ENCODE results near the gene PAH. TPM values are rescaled to one million over a fixed set of nuclear protein-coding genes. Genes with fewer than 3 reads are reported as not detected.

PAH gene
- total RNA-seq, 1 experiment from 2014 or later: 5.7 TPM

DNA sequence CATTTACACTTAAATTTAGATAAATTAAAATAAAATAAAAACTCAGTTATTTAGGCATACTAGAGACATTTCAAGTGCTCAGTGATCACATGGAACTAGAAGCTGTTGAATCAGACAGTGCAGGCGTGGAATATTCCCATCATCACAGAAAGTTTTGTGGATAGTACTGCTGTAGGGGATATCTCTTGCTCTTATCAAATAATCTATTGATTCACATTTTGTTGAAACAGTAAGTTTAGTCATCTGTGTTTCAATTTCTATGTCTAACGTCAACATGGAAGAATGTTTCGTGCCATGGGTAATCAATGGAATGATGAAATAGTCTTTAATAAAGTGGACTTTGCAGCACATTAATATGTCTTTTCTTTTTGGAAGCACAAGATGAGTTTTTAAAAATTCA, 108.6 kb downstream of the PAH start (continued):
- TF ChIP-seq, protein P1, sequence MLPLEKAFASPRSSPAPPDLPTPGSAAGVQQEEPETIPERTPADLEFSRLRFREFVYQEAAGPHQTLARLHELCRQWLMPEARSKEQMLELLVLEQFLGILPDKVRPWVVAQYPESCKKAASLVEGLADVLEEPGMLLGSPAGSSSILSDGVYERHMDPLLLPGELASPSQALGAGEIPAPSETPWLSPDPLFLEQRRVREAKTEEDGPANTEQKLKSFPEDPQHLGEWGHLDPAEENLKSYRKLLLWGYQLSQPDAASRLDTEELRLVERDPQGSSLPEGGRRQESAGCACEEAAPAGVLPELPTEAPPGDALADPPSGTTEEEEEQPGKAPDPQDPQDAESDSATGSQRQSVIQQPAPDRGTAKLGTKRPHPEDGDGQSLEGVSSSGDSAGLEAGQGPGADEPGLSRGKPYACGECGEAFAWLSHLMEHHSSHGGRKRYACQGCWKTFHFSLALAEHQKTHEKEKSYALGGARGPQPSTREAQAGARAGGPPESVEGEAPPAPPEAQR (CRISPR knock-in tag; IDR thresholded peaks at IDR 0.05): no peak
- TF ChIP-seq, protein P2, sequence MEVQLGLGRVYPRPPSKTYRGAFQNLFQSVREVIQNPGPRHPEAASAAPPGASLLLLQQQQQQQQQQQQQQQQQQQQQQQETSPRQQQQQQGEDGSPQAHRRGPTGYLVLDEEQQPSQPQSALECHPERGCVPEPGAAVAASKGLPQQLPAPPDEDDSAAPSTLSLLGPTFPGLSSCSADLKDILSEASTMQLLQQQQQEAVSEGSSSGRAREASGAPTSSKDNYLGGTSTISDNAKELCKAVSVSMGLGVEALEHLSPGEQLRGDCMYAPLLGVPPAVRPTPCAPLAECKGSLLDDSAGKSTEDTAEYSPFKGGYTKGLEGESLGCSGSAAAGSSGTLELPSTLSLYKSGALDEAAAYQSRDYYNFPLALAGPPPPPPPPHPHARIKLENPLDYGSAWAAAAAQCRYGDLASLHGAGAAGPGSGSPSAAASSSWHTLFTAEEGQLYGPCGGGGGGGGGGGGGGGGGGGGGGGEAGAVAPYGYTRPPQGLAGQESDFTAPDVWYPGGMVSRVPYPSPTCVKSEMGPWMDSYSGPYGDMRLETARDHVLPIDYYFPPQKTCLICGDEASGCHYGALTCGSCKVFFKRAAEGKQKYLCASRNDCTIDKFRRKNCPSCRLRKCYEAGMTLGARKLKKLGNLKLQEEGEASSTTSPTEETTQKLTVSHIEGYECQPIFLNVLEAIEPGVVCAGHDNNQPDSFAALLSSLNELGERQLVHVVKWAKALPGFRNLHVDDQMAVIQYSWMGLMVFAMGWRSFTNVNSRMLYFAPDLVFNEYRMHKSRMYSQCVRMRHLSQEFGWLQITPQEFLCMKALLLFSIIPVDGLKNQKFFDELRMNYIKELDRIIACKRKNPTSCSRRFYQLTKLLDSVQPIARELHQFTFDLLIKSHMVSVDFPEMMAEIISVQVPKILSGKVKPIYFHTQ (CRISPR knock-in tag; IDR thresholded peaks at IDR 0.05): no peak
- TF ChIP-seq, protein P3, sequence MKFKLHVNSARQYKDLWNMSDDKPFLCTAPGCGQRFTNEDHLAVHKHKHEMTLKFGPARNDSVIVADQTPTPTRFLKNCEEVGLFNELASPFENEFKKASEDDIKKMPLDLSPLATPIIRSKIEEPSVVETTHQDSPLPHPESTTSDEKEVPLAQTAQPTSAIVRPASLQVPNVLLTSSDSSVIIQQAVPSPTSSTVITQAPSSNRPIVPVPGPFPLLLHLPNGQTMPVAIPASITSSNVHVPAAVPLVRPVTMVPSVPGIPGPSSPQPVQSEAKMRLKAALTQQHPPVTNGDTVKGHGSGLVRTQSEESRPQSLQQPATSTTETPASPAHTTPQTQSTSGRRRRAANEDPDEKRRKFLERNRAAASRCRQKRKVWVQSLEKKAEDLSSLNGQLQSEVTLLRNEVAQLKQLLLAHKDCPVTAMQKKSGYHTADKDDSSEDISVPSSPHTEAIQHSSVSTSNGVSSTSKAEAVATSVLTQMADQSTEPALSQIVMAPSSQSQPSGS (CRISPR knock-in tag; IDR thresholded peaks at IDR 0.05; ENCODE audit: borderline replicate concordance, low read depth): no peak

DNA sequence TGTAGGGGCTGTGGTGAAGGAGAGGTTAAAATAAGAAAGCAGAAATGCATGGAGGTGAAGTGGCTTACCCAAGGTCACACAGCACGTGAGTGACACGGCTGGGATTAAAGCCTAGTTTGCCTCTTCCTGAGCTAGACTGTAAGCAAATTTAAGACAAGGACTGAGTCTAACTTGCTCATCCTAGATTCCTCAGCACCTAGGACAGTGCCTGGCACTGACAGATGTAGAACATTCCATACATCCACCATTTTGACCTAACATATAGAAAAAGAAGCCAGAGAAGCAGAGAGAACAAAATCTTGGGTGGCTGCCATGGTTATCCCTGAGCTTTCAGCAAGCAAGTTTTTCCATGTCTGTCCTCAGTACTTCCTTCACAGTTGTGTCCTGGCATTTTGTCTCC, 110.5 kb downstream of the PAH start:
- Mint-ChIP-seq H3K27me3 (ENCODE audit: low read depth) (no peaks in the 10 kb centered on the region; the same call in 1 of the 2 replicates), H3K4me3 (no peak overlapping the region), H3K36me3 (no peaks in the 10 kb centered on the region), H3K4me1 (peaks cover 7% of the 10 kb centered on the region), H3K9me3 (no peaks in the 10 kb centered on the region), H3K27ac (no peak overlapping the region)
- ChIA-PET POLR2A (no interaction called here), CTCF (interaction anchor here (1.0 to 2.4 kb wide), 3 partner anchors 10 to 73 kb away, joined by 3 to 11 read pairs (median 3); no protein-coding TSS in a partner anchor)
- TF ChIP-seq OVOL2 (CRISPR knock-in tag; IDR thresholded peaks at IDR 0.05; ENCODE audit: borderline replicate concordance) (no peak), ZNF219 (CRISPR knock-in tag; IDR thresholded peaks at IDR 0.05; ENCODE audit: borderline replicate concordance) (no peak), ZNF416 (CRISPR knock-in tag; IDR thresholded peaks at IDR 0.05) (no peak), MXD4 (CRISPR knock-in tag; IDR thresholded peaks at IDR 0.05; ENCODE audit: borderline replicate concordance) (no peak), SMAD3 (CRISPR knock-in tag; IDR thresholded peaks at IDR 0.05; ENCODE audit: borderline replicate concordance) (no peak), ZNF263 (CRISPR knock-in tag; IDR thresholded peaks at IDR 0.05; ENCODE audit: low read depth) (no peak), ELF4 (CRISPR knock-in tag; IDR thresholded peaks at IDR 0.05; ENCODE audit: low read depth) (no peak), ZNF232 (CRISPR knock-in tag; IDR thresholded peaks at IDR 0.05) (no peak), GTF2I (CRISPR knock-in tag; conservative IDR thresholded peaks at IDR 0.05) (no peak), ZNF671 (CRISPR knock-in tag; IDR thresholded peaks at IDR 0.05) (no peak)
- TF ChIP-seq, protein P4, sequence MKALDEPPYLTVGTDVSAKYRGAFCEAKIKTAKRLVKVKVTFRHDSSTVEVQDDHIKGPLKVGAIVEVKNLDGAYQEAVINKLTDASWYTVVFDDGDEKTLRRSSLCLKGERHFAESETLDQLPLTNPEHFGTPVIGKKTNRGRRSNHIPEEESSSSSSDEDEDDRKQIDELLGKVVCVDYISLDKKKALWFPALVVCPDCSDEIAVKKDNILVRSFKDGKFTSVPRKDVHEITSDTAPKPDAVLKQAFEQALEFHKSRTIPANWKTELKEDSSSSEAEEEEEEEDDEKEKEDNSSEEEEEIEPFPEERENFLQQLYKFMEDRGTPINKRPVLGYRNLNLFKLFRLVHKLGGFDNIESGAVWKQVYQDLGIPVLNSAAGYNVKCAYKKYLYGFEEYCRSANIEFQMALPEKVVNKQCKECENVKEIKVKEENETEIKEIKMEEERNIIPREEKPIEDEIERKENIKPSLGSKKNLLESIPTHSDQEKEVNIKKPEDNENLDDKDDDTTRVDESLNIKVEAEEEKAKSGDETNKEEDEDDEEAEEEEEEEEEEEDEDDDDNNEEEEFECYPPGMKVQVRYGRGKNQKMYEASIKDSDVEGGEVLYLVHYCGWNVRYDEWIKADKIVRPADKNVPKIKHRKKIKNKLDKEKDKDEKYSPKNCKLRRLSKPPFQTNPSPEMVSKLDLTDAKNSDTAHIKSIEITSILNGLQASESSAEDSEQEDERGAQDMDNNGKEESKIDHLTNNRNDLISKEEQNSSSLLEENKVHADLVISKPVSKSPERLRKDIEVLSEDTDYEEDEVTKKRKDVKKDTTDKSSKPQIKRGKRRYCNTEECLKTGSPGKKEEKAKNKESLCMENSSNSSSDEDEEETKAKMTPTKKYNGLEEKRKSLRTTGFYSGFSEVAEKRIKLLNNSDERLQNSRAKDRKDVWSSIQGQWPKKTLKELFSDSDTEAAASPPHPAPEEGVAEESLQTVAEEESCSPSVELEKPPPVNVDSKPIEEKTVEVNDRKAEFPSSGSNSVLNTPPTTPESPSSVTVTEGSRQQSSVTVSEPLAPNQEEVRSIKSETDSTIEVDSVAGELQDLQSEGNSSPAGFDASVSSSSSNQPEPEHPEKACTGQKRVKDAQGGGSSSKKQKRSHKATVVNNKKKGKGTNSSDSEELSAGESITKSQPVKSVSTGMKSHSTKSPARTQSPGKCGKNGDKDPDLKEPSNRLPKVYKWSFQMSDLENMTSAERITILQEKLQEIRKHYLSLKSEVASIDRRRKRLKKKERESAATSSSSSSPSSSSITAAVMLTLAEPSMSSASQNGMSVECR (CRISPR knock-in tag; IDR thresholded peaks at IDR 0.05; ENCODE audit: borderline replicate concordance): no peak
- TF ChIP-seq, protein P5, sequence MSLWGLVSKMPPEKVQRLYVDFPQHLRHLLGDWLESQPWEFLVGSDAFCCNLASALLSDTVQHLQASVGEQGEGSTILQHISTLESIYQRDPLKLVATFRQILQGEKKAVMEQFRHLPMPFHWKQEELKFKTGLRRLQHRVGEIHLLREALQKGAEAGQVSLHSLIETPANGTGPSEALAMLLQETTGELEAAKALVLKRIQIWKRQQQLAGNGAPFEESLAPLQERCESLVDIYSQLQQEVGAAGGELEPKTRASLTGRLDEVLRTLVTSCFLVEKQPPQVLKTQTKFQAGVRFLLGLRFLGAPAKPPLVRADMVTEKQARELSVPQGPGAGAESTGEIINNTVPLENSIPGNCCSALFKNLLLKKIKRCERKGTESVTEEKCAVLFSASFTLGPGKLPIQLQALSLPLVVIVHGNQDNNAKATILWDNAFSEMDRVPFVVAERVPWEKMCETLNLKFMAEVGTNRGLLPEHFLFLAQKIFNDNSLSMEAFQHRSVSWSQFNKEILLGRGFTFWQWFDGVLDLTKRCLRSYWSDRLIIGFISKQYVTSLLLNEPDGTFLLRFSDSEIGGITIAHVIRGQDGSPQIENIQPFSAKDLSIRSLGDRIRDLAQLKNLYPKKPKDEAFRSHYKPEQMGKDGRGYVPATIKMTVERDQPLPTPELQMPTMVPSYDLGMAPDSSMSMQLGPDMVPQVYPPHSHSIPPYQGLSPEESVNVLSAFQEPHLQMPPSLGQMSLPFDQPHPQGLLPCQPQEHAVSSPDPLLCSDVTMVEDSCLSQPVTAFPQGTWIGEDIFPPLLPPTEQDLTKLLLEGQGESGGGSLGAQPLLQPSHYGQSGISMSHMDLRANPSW (CRISPR knock-in tag; conservative IDR thresholded peaks at IDR 0.05; ENCODE audit: low read depth): no peak
- TF ChIP-seq, protein P6, sequence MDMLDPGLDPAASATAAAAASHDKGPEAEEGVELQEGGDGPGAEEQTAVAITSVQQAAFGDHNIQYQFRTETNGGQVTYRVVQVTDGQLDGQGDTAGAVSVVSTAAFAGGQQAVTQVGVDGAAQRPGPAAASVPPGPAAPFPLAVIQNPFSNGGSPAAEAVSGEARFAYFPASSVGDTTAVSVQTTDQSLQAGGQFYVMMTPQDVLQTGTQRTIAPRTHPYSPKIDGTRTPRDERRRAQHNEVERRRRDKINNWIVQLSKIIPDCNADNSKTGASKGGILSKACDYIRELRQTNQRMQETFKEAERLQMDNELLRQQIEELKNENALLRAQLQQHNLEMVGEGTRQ (CRISPR knock-in tag; IDR thresholded peaks at IDR 0.05): no peak
- TF ChIP-seq, protein P7, sequence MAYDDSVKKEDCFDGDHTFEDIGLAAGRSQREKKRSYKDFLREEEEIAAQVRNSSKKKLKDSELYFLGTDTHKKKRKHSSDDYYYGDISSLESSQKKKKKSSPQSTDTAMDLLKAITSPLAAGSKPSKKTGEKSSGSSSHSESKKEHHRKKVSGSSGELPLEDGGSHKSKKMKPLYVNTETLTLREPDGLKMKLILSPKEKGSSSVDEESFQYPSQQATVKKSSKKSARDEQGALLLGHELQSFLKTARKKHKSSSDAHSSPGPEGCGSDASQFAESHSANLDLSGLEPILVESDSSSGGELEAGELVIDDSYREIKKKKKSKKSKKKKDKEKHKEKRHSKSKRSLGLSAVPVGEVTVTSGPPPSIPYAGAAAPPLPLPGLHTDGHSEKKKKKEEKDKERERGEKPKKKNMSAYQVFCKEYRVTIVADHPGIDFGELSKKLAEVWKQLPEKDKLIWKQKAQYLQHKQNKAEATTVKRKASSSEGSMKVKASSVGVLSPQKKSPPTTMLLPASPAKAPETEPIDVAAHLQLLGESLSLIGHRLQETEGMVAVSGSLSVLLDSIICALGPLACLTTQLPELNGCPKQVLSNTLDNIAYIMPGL (CRISPR knock-in tag; IDR thresholded peaks at IDR 0.05): no peak
- TF ChIP-seq, protein P8, sequence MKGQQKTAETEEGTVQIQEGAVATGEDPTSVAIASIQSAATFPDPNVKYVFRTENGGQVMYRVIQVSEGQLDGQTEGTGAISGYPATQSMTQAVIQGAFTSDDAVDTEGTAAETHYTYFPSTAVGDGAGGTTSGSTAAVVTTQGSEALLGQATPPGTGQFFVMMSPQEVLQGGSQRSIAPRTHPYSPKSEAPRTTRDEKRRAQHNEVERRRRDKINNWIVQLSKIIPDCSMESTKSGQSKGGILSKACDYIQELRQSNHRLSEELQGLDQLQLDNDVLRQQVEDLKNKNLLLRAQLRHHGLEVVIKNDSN (CRISPR knock-in tag; IDR thresholded peaks at IDR 0.05): no peak
- ATAC-seq (0 out of 2 replicates have a peak, but pooled peaks have one; percentile 20), DNase-seq (ENCODE audit: low spot score) (no peak)
